BE2C (cell line): ENCODE results near the gene TXLNB.
"Not testable (repeated sequence)": the region's sequence is repeated elsewhere in the genome, so short reads cannot be mapped to it uniquely, and the experiment has no call there.

ENCODE experiments used
- DNase-seq: peaks from one replicate; pipeline ENCODE4 v3.0.0-alpha.2; 2020
- H3K27me3 ChIP-seq: fragments of 250-450 bp; sonication (Bioruptor Pico); 2 replicates; pipeline ENCODE4 v1.5.1; 2020; ENCODE audit warnings: mild to moderate bottlenecking
- H3K36me3 ChIP-seq: fragments of 250-450 bp; sonication (Bioruptor Pico); 2 replicates; pipeline ENCODE4 v1.5.1; 2020; ENCODE audit warnings: mild to moderate bottlenecking
- H3K4me1 ChIP-seq: fragments of 250-450 bp; sonication (Bioruptor Pico); 2 replicates; pipeline ENCODE4 v1.5.1; 2020
- H3K4me3 ChIP-seq: 2 replicates; pipeline ENCODE4 v1.5.1; 2011; ENCODE audit warnings: low read depth, low read length
- H3K9me3 ChIP-seq: fragments of 250-450 bp; sonication (Bioruptor Pico); 2 replicates; pipeline ENCODE4 v1.5.1; 2020
- TF ChIP-seq, protein P1 (sequence below): IDR thresholded peaks from 2 replicates; pipeline ENCODE4 v1.5.1; 2012; ENCODE audit warnings: mild to moderate bottlenecking, low read depth, low read length

The TXLNB gene

DNA sequence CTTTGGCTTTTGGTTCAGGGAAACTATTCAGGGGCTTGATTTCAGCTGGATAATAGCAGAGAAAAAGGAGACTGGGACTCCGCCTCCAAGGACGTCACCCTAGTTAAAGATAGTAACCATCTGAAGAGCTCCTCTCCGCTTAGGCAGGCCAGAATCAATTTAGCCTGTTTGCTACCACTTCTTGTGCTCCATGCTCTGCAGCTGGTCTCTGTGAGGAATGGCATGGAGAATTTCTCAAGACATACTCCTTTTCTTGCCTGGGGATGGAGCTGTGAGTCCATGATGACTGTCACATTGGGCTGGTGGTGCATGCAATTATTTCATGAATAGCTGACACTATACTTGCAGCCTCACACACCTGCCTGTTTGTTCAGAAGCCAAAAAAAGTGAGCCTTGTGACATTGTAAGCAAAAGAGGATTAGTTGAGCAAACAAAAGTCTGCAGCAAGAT, 61.4 kb downstream of the TXLNB start:
- Histone ChIP-seq H3K36me3 (no peaks in the 10 kb centered on the region), H3K4me3 (no peak overlapping the region), H3K27me3 (no peaks in the 10 kb centered on the region; the same call in 1 of the 2 replicates), H3K4me1 (no peaks in the 10 kb centered on the region), H3K9me3 (no peaks in the 10 kb centered on the region; the same call in 1 of the 2 replicates)
- TF ChIP-seq, protein P1, sequence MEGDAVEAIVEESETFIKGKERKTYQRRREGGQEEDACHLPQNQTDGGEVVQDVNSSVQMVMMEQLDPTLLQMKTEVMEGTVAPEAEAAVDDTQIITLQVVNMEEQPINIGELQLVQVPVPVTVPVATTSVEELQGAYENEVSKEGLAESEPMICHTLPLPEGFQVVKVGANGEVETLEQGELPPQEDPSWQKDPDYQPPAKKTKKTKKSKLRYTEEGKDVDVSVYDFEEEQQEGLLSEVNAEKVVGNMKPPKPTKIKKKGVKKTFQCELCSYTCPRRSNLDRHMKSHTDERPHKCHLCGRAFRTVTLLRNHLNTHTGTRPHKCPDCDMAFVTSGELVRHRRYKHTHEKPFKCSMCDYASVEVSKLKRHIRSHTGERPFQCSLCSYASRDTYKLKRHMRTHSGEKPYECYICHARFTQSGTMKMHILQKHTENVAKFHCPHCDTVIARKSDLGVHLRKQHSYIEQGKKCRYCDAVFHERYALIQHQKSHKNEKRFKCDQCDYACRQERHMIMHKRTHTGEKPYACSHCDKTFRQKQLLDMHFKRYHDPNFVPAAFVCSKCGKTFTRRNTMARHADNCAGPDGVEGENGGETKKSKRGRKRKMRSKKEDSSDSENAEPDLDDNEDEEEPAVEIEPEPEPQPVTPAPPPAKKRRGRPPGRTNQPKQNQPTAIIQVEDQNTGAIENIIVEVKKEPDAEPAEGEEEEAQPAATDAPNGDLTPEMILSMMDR: no peak
- DNase-seq: no peak

DNA sequence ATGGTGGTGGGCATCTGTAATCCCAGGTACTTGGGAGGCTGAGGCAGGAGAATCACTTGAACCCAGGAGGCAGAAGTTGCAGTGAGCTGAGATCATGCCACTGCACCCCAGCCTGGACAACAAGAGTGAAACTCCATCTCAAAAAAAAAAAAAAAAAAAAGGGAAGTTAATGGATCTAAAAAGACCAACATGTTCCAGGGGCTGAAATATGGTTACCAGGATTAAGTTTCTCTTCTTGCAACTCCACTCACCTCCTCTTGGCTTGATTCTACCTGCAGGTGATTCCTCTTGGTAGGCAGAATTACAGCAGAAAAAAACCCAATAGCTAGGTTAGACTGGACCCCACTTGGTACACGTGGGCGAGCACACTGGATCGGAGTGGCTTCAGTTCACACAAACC, 63.4 kb downstream of the TXLNB start:
- H3K4me1 ChIP-seq, H3K27me3 ChIP-seq, H3K4me3 ChIP-seq, H3K9me3 ChIP-seq, H3K36me3 ChIP-seq, DNase-seq: not testable (repeated sequence)

DNA sequence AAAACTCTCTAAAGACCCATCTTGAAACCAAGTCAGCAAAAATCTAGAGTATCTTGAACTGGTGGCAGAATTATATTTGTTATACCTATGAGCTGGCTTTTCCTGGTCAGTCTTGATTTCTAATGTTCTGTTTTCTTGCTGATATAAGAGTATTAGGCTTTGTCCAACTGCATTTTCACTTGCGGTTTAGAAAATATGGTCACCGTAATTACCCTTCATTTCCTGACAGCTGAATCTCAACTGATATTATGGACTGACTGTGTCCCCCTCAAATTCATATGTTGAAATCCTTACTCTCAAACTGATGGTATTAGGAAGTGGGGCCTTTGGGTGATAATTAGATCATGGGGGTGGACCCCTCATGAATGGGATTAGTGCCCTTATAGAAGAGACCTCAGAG, 72.1 kb downstream of the TXLNB start:
- Histone ChIP-seq H3K36me3 (no peaks in the 10 kb centered on the region), H3K27me3 (no peaks in the 10 kb centered on the region), H3K9me3 (no peaks in the 10 kb centered on the region), H3K4me3 (no peak overlapping the region), H3K4me1 (no peaks in the 10 kb centered on the region)
- DNase-seq: no peak
- TF ChIP-seq, protein P1: no peak

DNA sequence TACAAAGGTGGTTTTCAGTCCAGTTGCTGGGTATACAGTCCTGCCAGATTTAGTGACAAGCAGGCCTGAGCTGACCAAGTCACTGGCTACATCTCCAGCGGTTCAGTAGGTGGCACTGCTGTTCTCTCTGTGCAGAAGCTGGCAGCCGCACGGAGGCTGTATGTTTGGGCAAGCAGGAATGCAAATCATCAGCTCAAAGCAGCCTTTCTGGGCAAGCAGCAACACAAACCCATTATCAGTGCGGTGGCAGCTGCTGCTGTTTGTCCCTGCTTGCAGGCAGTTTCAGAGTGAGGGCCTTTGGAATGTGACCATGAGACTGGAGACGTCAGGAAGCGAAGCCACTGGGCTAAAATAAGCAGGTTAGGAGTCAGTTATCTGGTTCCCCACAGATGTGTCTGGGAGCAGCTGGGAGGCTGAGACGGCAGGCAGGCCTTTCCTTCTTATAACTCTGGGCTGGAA, 72.5 kb downstream of the TXLNB start:
- no peaks in the 10 kb centered on the region for H3K27me3 ChIP-seq
- TF ChIP-seq, protein P1: peak; percentile 43
- no peaks in the 10 kb centered on the region for H3K4me1 ChIP-seq
- H3K36me3 ChIP-seq: no peaks in the 10 kb centered on the region
- H3K4me3 ChIP-seq: no peak overlapping the region
- DNase-seq: peak; percentile 54
- H3K9me3 ChIP-seq: no peaks in the 10 kb centered on the region

DNA sequence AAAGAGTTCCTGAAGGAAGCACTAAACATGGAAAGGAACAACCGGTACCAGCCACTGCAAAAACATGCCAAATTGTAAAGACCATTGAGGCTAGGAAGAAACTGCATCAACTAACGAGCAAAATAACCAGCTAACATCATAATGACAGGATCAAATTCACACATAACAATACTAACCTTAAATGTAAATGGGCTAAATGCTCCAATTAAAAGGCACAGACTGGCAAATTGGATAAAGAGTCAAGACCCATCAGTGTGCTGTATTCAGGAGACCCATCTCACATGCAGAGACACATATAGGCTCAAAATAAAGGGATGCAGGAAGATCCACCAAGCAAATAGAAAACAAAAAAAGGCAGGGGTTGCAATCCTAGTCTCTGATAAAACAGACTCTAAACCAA, 79.3 kb downstream of the TXLNB start:
- H3K9me3 ChIP-seq, DNase-seq, H3K4me1 ChIP-seq, H3K36me3 ChIP-seq, H3K4me3 ChIP-seq, H3K27me3 ChIP-seq: not testable (repeated sequence)

DNA sequence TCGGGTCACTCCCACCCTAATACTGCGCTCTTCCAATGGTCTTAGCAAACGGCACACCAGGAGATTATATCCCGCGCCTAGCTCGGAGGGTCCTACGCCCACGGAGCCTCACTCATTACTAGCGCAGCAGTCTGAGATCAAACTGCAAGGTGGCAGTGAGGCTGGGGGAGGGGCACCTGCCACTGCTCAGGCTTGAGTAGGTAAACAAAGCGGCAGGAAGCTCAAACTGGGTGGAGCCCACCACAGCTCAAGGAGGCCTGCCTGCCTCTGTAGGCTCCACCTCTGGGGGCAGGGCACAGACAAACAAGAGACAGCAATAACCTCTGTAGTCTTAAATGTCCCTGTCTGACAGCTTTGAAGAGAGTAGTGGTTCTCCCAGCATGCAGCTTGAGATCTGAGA, 81.0 kb downstream of the TXLNB start:
- not testable (repeated sequence) for H3K36me3 ChIP-seq, H3K27me3 ChIP-seq, H3K4me1 ChIP-seq, H3K9me3 ChIP-seq, DNase-seq, H3K4me3 ChIP-seq

DNA sequence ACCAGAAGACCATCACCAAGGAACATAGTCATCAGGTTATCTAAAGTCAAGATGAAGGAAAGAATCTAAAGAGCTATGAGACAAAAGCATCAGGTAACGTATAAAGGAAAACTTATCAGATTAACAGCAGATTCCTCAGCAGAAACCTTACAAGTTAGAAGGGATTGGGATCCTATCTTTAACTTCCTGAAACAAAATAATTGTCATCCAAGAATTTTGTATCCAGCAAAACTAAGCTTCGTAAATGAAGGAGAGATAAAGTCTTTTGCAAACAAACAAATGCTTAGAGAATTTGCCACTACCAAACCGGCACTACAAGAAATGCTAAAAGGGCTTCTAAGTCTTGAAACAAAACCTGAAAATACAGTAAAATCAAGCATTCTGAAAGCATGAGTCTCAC, 86.0 kb downstream of the TXLNB start:
- Histone ChIP-seq H3K36me3 (no peaks in the 10 kb centered on the region), H3K9me3 (no peaks in the 10 kb centered on the region), H3K27me3 (no peaks in the 10 kb centered on the region), H3K4me1 (no peaks in the 10 kb centered on the region), H3K4me3 (no peak overlapping the region)
- TF ChIP-seq, protein P1: no peak
- no peak for DNase-seq

DNA sequence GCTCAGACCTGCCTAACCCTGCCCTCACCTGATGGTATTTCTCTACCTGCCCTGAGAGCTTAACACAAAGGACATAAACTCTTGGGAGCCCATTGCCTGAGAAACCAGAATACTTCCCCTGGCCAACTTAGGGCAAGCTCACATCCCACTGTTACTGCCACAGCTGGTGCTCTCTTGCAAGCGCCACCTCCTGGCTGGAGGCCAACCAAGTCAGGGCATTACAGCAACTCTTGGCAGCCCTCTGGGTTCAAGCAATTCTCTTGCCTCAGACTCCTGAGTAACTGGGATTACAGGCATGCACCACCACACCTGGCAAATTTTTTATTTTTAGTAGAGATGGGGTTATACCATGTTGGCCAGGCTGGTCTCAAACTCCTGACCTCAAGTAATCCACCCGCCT, 86.8 kb downstream of the TXLNB start:
- DNase-seq: no peak
- TF ChIP-seq, protein P1: no peak
- Histone ChIP-seq H3K4me1 (no peaks in the 10 kb centered on the region), H3K4me3 (no peak overlapping the region), H3K27me3 (no peaks in the 10 kb centered on the region), H3K36me3 (no peaks in the 10 kb centered on the region), H3K9me3 (no peaks in the 10 kb centered on the region)
